CD4-positive, alpha-beta T cell (primary cell): Measurements from ENCODE around the gene GPR61. TPM values are rescaled to one million over a fixed set of nuclear protein-coding genes. Genes with fewer than 3 reads are reported as not detected.

Source experiments
- ATAC-seq: fragments of 200-7000 bp; cut with Tn5 transposase; one replicate; pipeline ENCODE4 v1.10.0; 2022; ENCODE audit warnings: mild to moderate bottlenecking; ENCODE audit not compliant: poor library complexity
- CTCF ChIA-PET: fragments of 350-600 bp; sonication (Branson Sonifier 250); formaldehyde crosslinking; loops from one replicate; lab custom pipeline; 2021; ENCODE audit warnings: antibody characterized with exemption, inconsistent platforms; lab: Charles Lee
- POLR2A ChIA-PET: fragments of 350-600 bp; sonication (Branson Sonifier 250); formaldehyde crosslinking; loops from one replicate; lab custom pipeline; 2021; ENCODE audit warnings: antibody characterized with exemption, inconsistent platforms; lab: Charles Lee
- DNase-seq, 14 experiments: peaks; one replicate each; pipeline ENCODE4 v3.0.0-alpha.2; 2013 to 2020; ENCODE audit warnings: mixed read lengths in 2 of 14
- H3K27ac ChIP-seq, 2 donors: one replicate each; pipeline versions ENCODE4 v1.5.1 to v1.7.0; 2013; ENCODE audit warnings: low read length in 2 of 2, low read depth in 1 of 2, mild to moderate bottlenecking in 1 of 2
- H3K27me3 ChIP-seq, 2 experiments: 1 replicate in 1 of 2; 2 replicates in 1 of 2; pipeline versions ENCODE4 v1.6.1 to v1.7.0; 2013; ENCODE audit warnings: low read length in 2 of 2, control low read depth in 1 of 2, mild to moderate bottlenecking in 1 of 2, moderate library complexity in 1 of 2; ENCODE audit not compliant: insufficient read depth in 2 of 2, control insufficient read depth in 1 of 2
- H3K36me3 ChIP-seq: one replicate; pipeline ENCODE4 v1.6.1; 2013; ENCODE audit warnings: low read length, control low read depth; ENCODE audit not compliant: insufficient read depth
- H3K4me1 ChIP-seq: one replicate; pipeline ENCODE4 v1.6.1; 2013; ENCODE audit warnings: low read length, control low read depth; ENCODE audit not compliant: insufficient read depth
- H3K4me3 ChIP-seq: one replicate; pipeline ENCODE4 v1.5.1; 2013; ENCODE audit warnings: mild to moderate bottlenecking, low read length, moderate library complexity
- H3K9me3 ChIP-seq, 2 experiments: 1 replicate in 1 of 2; 2 replicates in 1 of 2; pipeline versions ENCODE4 v1.6.1 to v1.7.0; 2013; ENCODE audit warnings: low read length in 2 of 2, mild to moderate bottlenecking in 2 of 2, control low read depth in 1 of 2, moderate library complexity in 1 of 2; ENCODE audit not compliant: control insufficient read depth in 1 of 2, insufficient read depth in 1 of 2
- H3K27ac Mint-ChIP-seq: one replicate; pipeline ENCODE4 v1.8.0; 2020; ENCODE audit warnings: mixed read lengths
- H3K27me3 Mint-ChIP-seq: one replicate; pipeline ENCODE4 v1.8.0; 2021; ENCODE audit warnings: mixed read lengths
- H3K36me3 Mint-ChIP-seq: one replicate; pipeline ENCODE4 v1.8.0; 2021; ENCODE audit warnings: low read depth, mixed read lengths
- H3K4me1 Mint-ChIP-seq: one replicate; pipeline ENCODE4 v1.8.0; 2021; ENCODE audit warnings: low read depth, mixed read lengths
- H3K4me3 Mint-ChIP-seq: one replicate; pipeline ENCODE4 v1.8.0; 2020; ENCODE audit warnings: mild to moderate bottlenecking, mixed read lengths
- H3K9me3 Mint-ChIP-seq: one replicate; pipeline ENCODE4 v1.8.0; 2020; ENCODE audit warnings: mixed read lengths
- CTCF ChIP-seq: fragments of 200-600 bp; IDR thresholded peaks from one replicate; pipeline ENCODE4 v1.8.0; 2022; ENCODE audit warnings: antibody characterized with exemption, mild to moderate bottlenecking
- intact Hi-C, 2 experiments: fragments of 100-400 bp; cut with DNase I in 1 of 2; cut with micrococcal nuclease in 1 of 2; formaldehyde crosslinking; loops; one replicate each; pipeline versions ENCODE4 v1.15.1 to v1.9.0; 2023 to 2025; cut with DNase I, micrococcal nuclease
- total RNA-seq, 174 experiments: library from RNA in 2 of 174; stranded (reverse) in 2 of 174; gene quantifications; one replicate each; pipeline ENCODE4 v1.2.3 and lab custom pipeline; 2021 to 2026

The GPR61 gene
- total RNA-seq, 2 experiments from 2014 or later, result 0.53 to 0.85 TPM

DNA sequence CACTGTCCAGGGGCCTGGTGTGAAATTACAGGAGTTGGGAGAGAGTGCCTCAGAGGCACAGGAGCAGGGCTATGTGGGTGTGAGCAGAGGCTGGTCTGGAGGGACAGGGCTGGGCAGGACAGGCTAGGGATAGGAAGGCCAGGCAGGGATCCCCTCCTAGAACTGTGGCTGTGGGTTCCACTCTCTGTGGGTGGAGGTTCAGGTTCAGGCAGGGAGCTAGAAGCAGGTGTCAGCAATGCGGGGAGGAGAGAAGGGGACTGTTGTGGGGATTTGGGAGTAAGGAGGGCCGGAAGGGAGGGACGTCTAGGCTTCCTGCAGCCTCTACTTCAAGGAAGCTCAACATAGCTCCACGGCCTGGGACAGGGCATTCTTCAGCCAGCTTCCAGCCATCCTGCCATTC is 8.3 kb upstream of the GPR61 start:
- H3K27ac ChIP-seq, result no peak overlapping the region
- H3K36me3 ChIP-seq, result no peaks in the 10 kb centered on the region
- no peak for TF ChIP-seq CTCF
- peak in 2 of 14 experiments; percentile 8 to 24 for DNase-seq
- H3K4me3 Mint-ChIP-seq, result peak overlapping the region; percentile 23
- H3K4me1 ChIP-seq, result peaks cover 35% of the 10 kb centered on the region
- H3K9me3 ChIP-seq, result no peaks in the 10 kb centered on the region
- POLR2A ChIA-PET, result interaction anchor here (1.0 to 8.8 kb wide), 7 partner anchors 16 to 292 kb away, joined by 3 to 318 read pairs (median 15); partner anchors contain the start of genes AMIGO1, ATXN7L2, CYB561D1 and GNAI3
- peak overlapping the region; percentile 35 for H3K27ac Mint-ChIP-seq
- H3K27me3 Mint-ChIP-seq, result no peaks in the 10 kb centered on the region
- H3K36me3 Mint-ChIP-seq, result no peaks in the 10 kb centered on the region
- CTCF ChIA-PET, result interaction anchor here (0.8 to 10.3 kb wide), 15 partner anchors 8 to 254 kb away, joined by 3 to 474 read pairs (median 9); partner anchors contain the start of genes AMIGO1, ATXN7L2, CYB561D1 and GNAI3
- ATAC-seq, result no peak
- H3K27me3 ChIP-seq, result no peaks in the 10 kb centered on the region
- H3K4me3 ChIP-seq, result no peak overlapping the region
- H3K9me3 Mint-ChIP-seq, result no peaks in the 10 kb centered on the region
- peaks cover 35% of the 10 kb centered on the region for H3K4me1 Mint-ChIP-seq
- intact Hi-C loops, result loop anchor here (1.0 to 5.0 kb wide), 3 partner anchors 14 to 704 kb away; partner anchors contain the start of gene PSMA5 (in 1 of the 2)

DNA sequence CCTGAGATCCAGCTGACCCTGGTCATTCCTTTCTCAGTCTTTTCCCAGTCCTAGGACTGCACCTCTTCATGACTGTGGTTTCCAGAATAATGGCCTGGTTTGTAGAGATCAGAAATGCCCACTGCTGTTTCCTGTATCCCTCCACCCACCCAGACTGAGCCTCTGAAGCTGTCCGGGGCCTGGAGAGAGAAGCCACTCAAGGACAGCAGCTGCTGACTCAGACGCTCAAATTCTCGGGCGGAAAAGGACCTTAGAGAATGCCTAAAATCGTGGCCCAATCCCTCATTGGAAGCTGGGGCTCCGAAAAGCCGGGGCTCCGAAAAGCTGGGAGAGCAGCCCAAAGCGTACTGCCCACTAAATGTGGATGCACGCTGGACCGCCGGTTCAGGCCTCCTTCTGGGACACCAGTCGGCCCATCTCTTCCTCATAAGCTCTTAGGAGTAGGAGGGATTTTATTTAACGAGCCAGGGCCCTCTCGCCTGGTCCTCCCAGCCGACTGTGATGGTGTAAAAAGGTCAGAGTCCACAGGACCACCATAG is 7.8 kb upstream of the GPR61 start:
- peak in 1 of 14 experiments; percentile 6 for DNase-seq
- CTCF ChIA-PET, result interaction anchor here (0.8 to 10.3 kb wide), 23 partner anchors 9 to 419 kb away, joined by 3 to 474 read pairs (median 7); partner anchors contain the start of genes AMIGO1, ATXN7L2, CYB561D1 and GNAI3
- H3K4me1 ChIP-seq, result peaks cover 35% of the 10 kb centered on the region
- H3K9me3 ChIP-seq, result no peaks in the 10 kb centered on the region
- no peak overlapping the region for H3K27ac ChIP-seq
- Mint-ChIP-seq H3K9me3 (no peaks in the 10 kb centered on the region), H3K4me1 (peaks cover 35% of the 10 kb centered on the region), H3K27me3 (no peaks in the 10 kb centered on the region), H3K4me3 (peak overlapping the region; percentile 84), H3K27ac (peak overlapping the region; percentile 35), H3K36me3 (no peaks in the 10 kb centered on the region)
- H3K4me3 ChIP-seq, result peak overlapping the region; percentile 37
- no peaks in the 10 kb centered on the region for H3K36me3 ChIP-seq
- intact Hi-C loops, result loop anchor here (1.0 to 5.0 kb wide), 11 partner anchors 15 to 705 kb away; partner anchors contain the start of genes PSMA5 (in 2 of the 2) and CYB561D1 (in 1 of the 2)
- POLR2A ChIA-PET, result interaction anchor here (0.6 to 8.8 kb wide), 10 partner anchors 8 to 292 kb away, joined by 3 to 318 read pairs (median 4); partner anchors contain the start of genes AMIGO1, ATXN7L2, CYB561D1 and GNAI3
- no peaks in the 10 kb centered on the region for H3K27me3 ChIP-seq
- ATAC-seq, result no peak
- no peak for TF ChIP-seq CTCF

GRCh38 chr1:109532365-109533136 is 7.1 kb upstream of the GPR61 start:
- no peaks in the 10 kb centered on the region for H3K27me3 ChIP-seq
- H3K27ac ChIP-seq, result no peak overlapping the region
- POLR2A ChIA-PET, result interaction anchor here (0.6 to 8.8 kb wide), 14 partner anchors 9 to 319 kb away, joined by 3 to 318 read pairs (median 3); partner anchors contain the start of genes AMIGO1, ATXN7L2, CYB561D1 and GNAI3
- CTCF ChIA-PET, result interaction anchor here (0.5 to 10.3 kb wide), 39 partner anchors 9 to 919 kb away, joined by 3 to 474 read pairs (median 4); partner anchors contain the start of genes AHCYL1, AMIGO1, ATXN7L2 and CYB561D1
- Mint-ChIP-seq H3K36me3 (no peaks in the 10 kb centered on the region), H3K4me1 (peaks cover 35% of the 10 kb centered on the region), H3K4me3 (peak overlapping the region; percentile 84), H3K9me3 (no peaks in the 10 kb centered on the region), H3K27ac (peak overlapping the region; percentile 29), H3K27me3 (no peaks in the 10 kb centered on the region)
- no peaks in the 10 kb centered on the region for H3K36me3 ChIP-seq
- intact Hi-C loops, result loop anchor here (1.0 to 5.0 kb wide), 11 partner anchors 30 to 705 kb away; partner anchors contain the start of genes PSMA5 (in 2 of the 2) and CYB561D1 (in 1 of the 2)
- TF ChIP-seq CTCF, result peak; percentile 78
- peak overlapping the region; percentile 37 for H3K4me3 ChIP-seq
- no peaks in the 10 kb centered on the region for H3K9me3 ChIP-seq
- peak; percentile 83 to 95 (median 92) for DNase-seq
- ATAC-seq, result peak; percentile 92
- peaks cover 35% of the 10 kb centered on the region for H3K4me1 ChIP-seq
